Neural progenitor cell (in vitro differentiated cells): Measurements from ENCODE around the gene PQBP1. TPM values are rescaled to one million over a fixed set of nuclear protein-coding genes. Genes with fewer than 3 reads are reported as not detected.

Source experiments
- DNase-seq: peaks from one replicate; pipeline ENCODE4 v3.0.0-alpha.2; 2016; ENCODE audit warnings: low spot score
- H2AFZ ChIP-seq: fragments of 200-600 bp; sonication (generic); replicated peaks from 2 replicates; pipeline ENCODE4 v1.6.1; 2016; ENCODE audit warnings: antibody characterized with exemption
- H3F3A ChIP-seq: fragments of 200-600 bp; sonication (generic); 2 replicates; pipeline ENCODE4 v1.6.1; 2016; ENCODE audit warnings: antibody characterized with exemption, low read depth
- H3K27ac ChIP-seq: fragments of 200-600 bp; sonication (generic); 2 replicates; pipeline ENCODE4 v1.5.1; 2016; ENCODE audit warnings: mild to moderate bottlenecking
- H3K27me3 ChIP-seq: fragments of 200-600 bp; sonication (generic); 2 replicates; pipeline ENCODE4 v1.6.1; 2016; ENCODE audit warnings: mild to moderate bottlenecking, moderate library complexity
- H3K36me3 ChIP-seq: fragments of 200-600 bp; sonication (generic); 2 replicates; pipeline ENCODE4 v1.5.1; 2016
- H3K4me1 ChIP-seq: fragments of 200-600 bp; sonication (generic); 2 replicates; pipeline ENCODE4 v1.6.1; 2016; ENCODE audit warnings: mixed run types
- H3K4me2 ChIP-seq: fragments of 200-600 bp; sonication (generic); 2 replicates; pipeline ENCODE4 v1.6.1; 2016
- H3K4me3 ChIP-seq: fragments of 200-600 bp; sonication (generic); 2 replicates; pipeline ENCODE4 v1.5.1; 2016
- H3K79me2 ChIP-seq: fragments of 200-600 bp; sonication (generic); 2 replicates; pipeline ENCODE4 v1.6.1; 2016; ENCODE audit warnings: low read depth
- H3K9ac ChIP-seq: fragments of 200-600 bp; sonication (generic); 2 replicates; pipeline ENCODE4 v1.6.1; 2016
- H3K9me3 ChIP-seq: fragments of 200-600 bp; sonication (generic); 2 replicates; pipeline ENCODE4 v1.5.1; 2016; ENCODE audit warnings: low read depth
- H4K20me1 ChIP-seq: fragments of 200-600 bp; sonication (generic); 2 replicates; pipeline ENCODE4 v1.6.1; 2016; ENCODE audit warnings: low read depth
- H3K27ac Mint-ChIP-seq: 3 replicates; pipeline ENCODE4 v1.8.0; 2021; ENCODE audit warnings: mixed read lengths
- H3K27me3 Mint-ChIP-seq: 2 replicates; pipeline ENCODE4 v1.8.0; 2022; ENCODE audit warnings: low read depth, mild to moderate bottlenecking, inconsistent platforms, moderate library complexity, mixed read lengths; ENCODE audit not compliant: insufficient read depth
- H3K36me3 Mint-ChIP-seq: 3 replicates; pipeline ENCODE4 v1.8.0; 2021; ENCODE audit warnings: mixed read lengths
- H3K4me1 Mint-ChIP-seq: 3 replicates; pipeline ENCODE4 v1.8.0; 2021; ENCODE audit warnings: mixed read lengths
- H3K4me3 Mint-ChIP-seq: 3 replicates; pipeline ENCODE4 v1.8.0; 2021; ENCODE audit warnings: mild to moderate bottlenecking, moderate library complexity, mixed read lengths
- H3K9me3 Mint-ChIP-seq: 3 replicates; pipeline ENCODE4 v1.8.0; 2020; ENCODE audit warnings: mixed read lengths
- CTCF ChIP-seq: fragments of 200-600 bp; sonication (generic); IDR thresholded peaks from 2 replicates; pipeline ENCODE4 v1.5.1; 2017; ENCODE audit warnings: antibody characterized with exemption, mild to moderate bottlenecking
- EZH2 ChIP-seq: fragments of 200-600 bp; sonication (generic); IDR thresholded peaks from 2 replicates; pipeline ENCODE4 v1.6.1; 2017; ENCODE audit warnings: antibody characterized with exemption, mild to moderate bottlenecking, moderate library complexity
- EZH2phosphoT487 ChIP-seq: fragments of 200-600 bp; sonication (generic); IDR thresholded peaks from 2 replicates; pipeline ENCODE4 v1.6.1; 2017; ENCODE audit warnings: antibody characterized with exemption
- total RNA-seq: library from RNA; depleted of rRNA; stranded (reverse); fragments of >200 nt; gene quantifications from 2 replicates; pipeline ENCODE4 v1.2.3, GENCODE V29; 2015; ENCODE audit warnings: low replicate concordance

PQBP1 gene
- total RNA-seq, 1 donor from 2014 or later = 26.9 TPM

GRCh38 chrX:48924270-48924669 is 26.5 kb downstream of the PQBP1 start:
- Histone ChIP-seq H3K27ac (no peak overlapping the region), H3F3A (peaks cover 30% of the 10 kb centered on the region), H2AFZ (no peak overlapping the region), H3K4me3 (no peak overlapping the region), H3K4me2 (no peak overlapping the region), H3K9ac (no peak overlapping the region), H3K27me3 (no peaks in the 10 kb centered on the region), H3K9me3 (no peaks in the 10 kb centered on the region), H3K79me2 (peaks cover 10% of the 10 kb centered on the region), H3K4me1 (peaks cover 17% of the 10 kb centered on the region), H3K36me3 (no peaks in the 10 kb centered on the region), H4K20me1 (peaks cover 13% of the 10 kb centered on the region)
- Mint-ChIP-seq H3K27ac (no peak overlapping the region), H3K4me1 (peaks cover 23% of the 10 kb centered on the region), H3K4me3 (no peak overlapping the region), H3K9me3 (peaks cover 9% of the 10 kb centered on the region), H3K36me3 (peaks cover 13% of the 10 kb centered on the region), H3K27me3 (peaks cover 3% of the 10 kb centered on the region)
- no peak for DNase-seq
- no peak for TF ChIP-seq EZH2phosphoT487
- TF ChIP-seq CTCF = no peak
- no peak for TF ChIP-seq EZH2

GRCh38 chrX:48927123-48927522 is 29.4 kb downstream of the PQBP1 start:
- H3K79me2 ChIP-seq = peaks cover 10% of the 10 kb centered on the region
- H3K4me3 ChIP-seq = peak overlapping the region; percentile 6
- Mint-ChIP-seq H3K9me3 (peaks cover 13% of the 10 kb centered on the region), H3K27ac (no peak overlapping the region), H3K27me3 (no peaks in the 10 kb centered on the region), H3K36me3 (peaks cover 13% of the 10 kb centered on the region), H3K4me1 (peaks cover 5% of the 10 kb centered on the region), H3K4me3 (no peak overlapping the region)
- no peak overlapping the region for H2AFZ ChIP-seq
- peak overlapping the region; percentile 36 for H3K27ac ChIP-seq
- H3K27me3 ChIP-seq = no peaks in the 10 kb centered on the region
- no peaks in the 10 kb centered on the region for H3K9me3 ChIP-seq
- no peaks in the 10 kb centered on the region for H4K20me1 ChIP-seq
- H3K36me3 ChIP-seq = no peaks in the 10 kb centered on the region
- TF ChIP-seq EZH2 (no peak), EZH2phosphoT487 (no peak)
- peaks cover 17% of the 10 kb centered on the region for H3K4me1 ChIP-seq
- H3F3A ChIP-seq = peaks cover 20% of the 10 kb centered on the region
- peak overlapping the region; percentile 68 for H3K4me2 ChIP-seq
- DNase-seq = peak; percentile 30
- H3K9ac ChIP-seq = no peak overlapping the region

GRCh38 chrX:48927736-48928382 is 30.1 kb downstream of the PQBP1 start:
- peaks cover 20% of the 10 kb centered on the region for H3F3A ChIP-seq
- peak; percentile 55 for DNase-seq
- TF ChIP-seq EZH2phosphoT487 (no peak), EZH2 (no peak), CTCF (no peak)
- H3K9me3 ChIP-seq = no peaks in the 10 kb centered on the region
- H3K4me1 ChIP-seq = peaks cover 17% of the 10 kb centered on the region
- no peaks in the 10 kb centered on the region for H3K27me3 Mint-ChIP-seq
- H3K4me3 ChIP-seq = peak overlapping the region; percentile 6
- no peak overlapping the region for H3K9ac ChIP-seq
- no peak overlapping the region for H3K27ac Mint-ChIP-seq
- H3K27ac ChIP-seq = peak overlapping the region; percentile 51
- no peak overlapping the region for H2AFZ ChIP-seq
- no peaks in the 10 kb centered on the region for H3K27me3 ChIP-seq
- no peaks in the 10 kb centered on the region for H3K36me3 ChIP-seq
- peaks cover 13% of the 10 kb centered on the region for H3K9me3 Mint-ChIP-seq
- no peak overlapping the region for H3K4me3 Mint-ChIP-seq
- H4K20me1 ChIP-seq = no peaks in the 10 kb centered on the region
- peaks cover 14% of the 10 kb centered on the region for H3K36me3 Mint-ChIP-seq
- peak overlapping the region; percentile 68 for H3K4me2 ChIP-seq
- H3K4me1 Mint-ChIP-seq = peaks cover 5% of the 10 kb centered on the region
- peaks cover 10% of the 10 kb centered on the region for H3K79me2 ChIP-seq

GRCh38 chrX:48933757-48934156 is 36.0 kb downstream of the PQBP1 start:
- Histone ChIP-seq H3K4me3 (no peak overlapping the region), H3K9me3 (no peaks in the 10 kb centered on the region), H3K9ac (no peak overlapping the region), H2AFZ (no peak overlapping the region), H3K4me1 (no peaks in the 10 kb centered on the region), H4K20me1 (peaks cover 15% of the 10 kb centered on the region), H3K27ac (no peak overlapping the region), H3K79me2 (peaks cover 25% of the 10 kb centered on the region), H3F3A (peaks cover 5% of the 10 kb centered on the region), H3K4me2 (no peak overlapping the region), H3K36me3 (no peaks in the 10 kb centered on the region), H3K27me3 (no peaks in the 10 kb centered on the region)
- peaks cover under 1% of the 10 kb centered on the region for H3K27me3 Mint-ChIP-seq
- no peak for DNase-seq
- peaks cover 10% of the 10 kb centered on the region for H3K36me3 Mint-ChIP-seq
- H3K9me3 Mint-ChIP-seq = peaks cover 10% of the 10 kb centered on the region
- no peaks in the 10 kb centered on the region for H3K4me1 Mint-ChIP-seq
- TF ChIP-seq EZH2phosphoT487 (no peak), CTCF (no peak), EZH2 (no peak)
- H3K27ac Mint-ChIP-seq = no peak overlapping the region
- H3K4me3 Mint-ChIP-seq = no peak overlapping the region
